DND-41 (cell line): ENCODE measurements around the gene APOOL.

Experiments
- ATAC-seq: fragments of 200-7000 bp; cut with Tn5 transposase; 3 replicates; pipeline ENCODE4 v1.9.1; 2021; ENCODE audit warnings: low read depth; ENCODE audit not compliant: insufficient read depth
- DNase-seq: peaks from one replicate; pipeline ENCODE4 v3.0.0-alpha.2; 2020
- H2AFZ ChIP-seq: 2 replicates; pipeline ENCODE4 v1.6.0; 2012; ENCODE audit warnings: low read depth, low read length
- H3K27ac ChIP-seq: 2 replicates; pipeline ENCODE4 v1.5.1; 2012; ENCODE audit warnings: low read length, inconsistent platforms
- H3K27me3 ChIP-seq: fragments of 200-600 bp; sonication (generic); 2 replicates; pipeline ENCODE4 v1.6.0; 2012; ENCODE audit warnings: low read length, mild to moderate bottlenecking, inconsistent platforms; ENCODE audit not compliant: insufficient read depth, poor library complexity
- H3K36me3 ChIP-seq: 2 replicates; pipeline ENCODE4 v1.5.1; 2012; ENCODE audit warnings: low read length, inconsistent platforms; ENCODE audit not compliant: insufficient read depth
- H3K4me1 ChIP-seq: 2 replicates; pipeline ENCODE4 v1.5.1; 2012; ENCODE audit warnings: mild to moderate bottlenecking, low read length; ENCODE audit not compliant: insufficient read depth
- H3K4me2 ChIP-seq: 2 replicates; pipeline ENCODE4 v1.6.0; 2012; ENCODE audit warnings: mild to moderate bottlenecking, moderate library complexity, low read length, inconsistent platforms; ENCODE audit not compliant: insufficient read depth
- H3K4me3 ChIP-seq, 2 experiments: fragments of 200-600 bp in 1 of 2; shearing (Covaris generic) in 1 of 2; 2 replicates each; pipeline ENCODE4 v1.5.1; 2012 to 2016; ENCODE audit warnings: inconsistent platforms in 2 of 2, low read length in 2 of 2, mild to moderate bottlenecking in 2 of 2, low read depth in 1 of 2, moderate library complexity in 1 of 2
- H3K79me2 ChIP-seq: 2 replicates; pipeline ENCODE4 v1.6.0; 2012; ENCODE audit warnings: low read length, inconsistent platforms; ENCODE audit not compliant: insufficient read depth
- H3K9ac ChIP-seq: 2 replicates; pipeline ENCODE4 v1.6.0; 2012; ENCODE audit warnings: low read depth, mild to moderate bottlenecking, inconsistent platforms, low read length, moderate library complexity
- H3K9me3 ChIP-seq: 2 replicates; pipeline ENCODE4 v1.5.1; 2012; ENCODE audit warnings: low read length, moderate library complexity, mild to moderate bottlenecking, inconsistent platforms; ENCODE audit not compliant: insufficient read depth, severe bottlenecking
- H4K20me1 ChIP-seq: 2 replicates; pipeline ENCODE4 v1.6.0; 2012; ENCODE audit warnings: low read length; ENCODE audit not compliant: insufficient read depth
- EZH2 ChIP-seq: IDR thresholded peaks from 3 replicates; pipeline ENCODE4 v1.6.1; 2012; ENCODE audit warnings: borderline replicate concordance, low read depth, mild to moderate bottlenecking, moderate library complexity, low read length, inconsistent platforms; ENCODE audit not compliant: severe bottlenecking
- TF ChIP-seq, protein P1 (sequence below): IDR thresholded peaks from 2 replicates; pipeline ENCODE4 v1.5.1; 2012; ENCODE audit warnings: borderline replicate concordance, low read length, moderate library complexity, mild to moderate bottlenecking; ENCODE audit not compliant: poor library complexity, severe bottlenecking; ENCODE audit errors: extremely low read depth

The APOOL gene

DNA sequence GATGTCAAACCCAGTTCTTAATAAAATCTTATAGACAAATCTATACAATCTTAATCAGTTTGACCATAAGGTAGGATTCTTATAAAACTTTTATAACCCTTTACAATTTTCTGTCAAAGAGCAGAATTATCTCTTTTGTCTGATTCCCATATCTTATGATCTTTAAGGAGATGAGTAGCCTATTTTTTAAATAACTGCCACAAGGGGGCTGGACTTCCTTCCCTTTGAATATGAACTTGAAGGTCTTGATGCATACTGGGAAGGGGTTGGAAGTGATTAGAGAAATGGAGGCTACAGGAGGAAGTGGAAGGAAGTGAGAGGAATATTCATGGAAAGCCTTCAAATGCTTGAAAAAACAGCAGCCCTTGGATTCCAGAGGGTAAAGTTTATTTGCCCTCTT, 111.1 kb downstream of the APOOL start:
- no peaks in the 10 kb centered on the region for H3K36me3 ChIP-seq
- H4K20me1 ChIP-seq = no peaks in the 10 kb centered on the region
- no peaks in the 10 kb centered on the region for H3K27me3 ChIP-seq
- H3K27ac ChIP-seq = no peak overlapping the region
- H3K4me1 ChIP-seq = no peaks in the 10 kb centered on the region
- H3K79me2 ChIP-seq = no peaks in the 10 kb centered on the region
- TF ChIP-seq, protein P1, sequence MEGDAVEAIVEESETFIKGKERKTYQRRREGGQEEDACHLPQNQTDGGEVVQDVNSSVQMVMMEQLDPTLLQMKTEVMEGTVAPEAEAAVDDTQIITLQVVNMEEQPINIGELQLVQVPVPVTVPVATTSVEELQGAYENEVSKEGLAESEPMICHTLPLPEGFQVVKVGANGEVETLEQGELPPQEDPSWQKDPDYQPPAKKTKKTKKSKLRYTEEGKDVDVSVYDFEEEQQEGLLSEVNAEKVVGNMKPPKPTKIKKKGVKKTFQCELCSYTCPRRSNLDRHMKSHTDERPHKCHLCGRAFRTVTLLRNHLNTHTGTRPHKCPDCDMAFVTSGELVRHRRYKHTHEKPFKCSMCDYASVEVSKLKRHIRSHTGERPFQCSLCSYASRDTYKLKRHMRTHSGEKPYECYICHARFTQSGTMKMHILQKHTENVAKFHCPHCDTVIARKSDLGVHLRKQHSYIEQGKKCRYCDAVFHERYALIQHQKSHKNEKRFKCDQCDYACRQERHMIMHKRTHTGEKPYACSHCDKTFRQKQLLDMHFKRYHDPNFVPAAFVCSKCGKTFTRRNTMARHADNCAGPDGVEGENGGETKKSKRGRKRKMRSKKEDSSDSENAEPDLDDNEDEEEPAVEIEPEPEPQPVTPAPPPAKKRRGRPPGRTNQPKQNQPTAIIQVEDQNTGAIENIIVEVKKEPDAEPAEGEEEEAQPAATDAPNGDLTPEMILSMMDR = no peak
- no peak for TF ChIP-seq EZH2
- no peak overlapping the region for H3K9ac ChIP-seq
- DNase-seq (no peak), ATAC-seq (no peak)
- H3K9me3 ChIP-seq = no peaks in the 10 kb centered on the region
- H3K4me2 ChIP-seq = no peak overlapping the region
- no peak overlapping the region for H3K4me3 ChIP-seq
- no peak overlapping the region for H2AFZ ChIP-seq

DNA sequence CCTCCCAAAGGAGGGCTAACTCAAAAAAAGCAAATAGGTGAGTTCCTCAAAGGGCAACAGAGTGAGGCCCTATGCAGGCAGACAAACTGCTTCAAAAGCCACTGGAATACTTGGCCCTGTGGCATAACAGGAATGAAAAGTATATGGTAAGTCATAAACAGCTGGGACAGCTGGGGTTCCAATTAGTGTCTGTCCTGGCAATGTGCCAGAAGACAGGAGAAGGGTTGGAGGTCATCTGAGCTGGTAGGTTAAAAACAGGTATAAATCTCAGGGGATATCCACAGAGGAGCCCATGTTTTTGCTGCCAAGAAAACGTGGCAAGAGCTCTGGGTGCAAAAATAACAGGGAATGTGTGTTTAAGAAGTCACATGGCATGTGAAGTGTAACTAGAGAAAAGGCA, 111.6 kb downstream of the APOOL start:
- Histone ChIP-seq H3K4me1 (no peaks in the 10 kb centered on the region), H3K79me2 (no peaks in the 10 kb centered on the region), H3K9me3 (no peaks in the 10 kb centered on the region), H4K20me1 (no peaks in the 10 kb centered on the region), H2AFZ (no peak overlapping the region), H3K27ac (no peak overlapping the region), H3K9ac (no peak overlapping the region), H3K27me3 (no peaks in the 10 kb centered on the region), H3K4me3 (no peak overlapping the region), H3K36me3 (no peaks in the 10 kb centered on the region), H3K4me2 (no peak overlapping the region)
- no peak for ATAC-seq
- DNase-seq = no peak
- no peak for TF ChIP-seq EZH2
- TF ChIP-seq, protein P1 = no peak

DNA sequence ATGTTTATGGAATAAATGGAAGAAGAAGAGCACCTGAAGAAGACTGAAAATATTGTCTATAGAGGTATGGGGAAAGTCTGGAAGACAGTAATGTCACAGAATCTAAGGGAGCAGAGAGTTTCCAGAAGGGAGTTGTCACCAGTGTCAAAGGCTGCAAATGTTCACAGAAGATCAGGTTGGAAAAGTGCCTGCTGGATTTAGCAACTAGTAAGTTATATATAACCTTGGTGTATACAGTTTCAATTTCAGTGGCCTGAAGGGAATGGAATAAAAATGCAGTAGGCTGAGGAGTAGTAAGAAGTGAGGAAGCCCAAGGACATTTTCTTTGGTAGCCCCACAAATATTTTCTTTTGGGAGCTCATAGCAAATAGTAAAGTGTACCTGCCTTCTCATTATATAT, 132.7 kb downstream of the APOOL start:
- H3K27ac ChIP-seq = no peak overlapping the region
- TF ChIP-seq, protein P1 = no peak
- TF ChIP-seq EZH2 = no peak
- no peaks in the 10 kb centered on the region for H3K4me1 ChIP-seq
- DNase-seq (no peak), ATAC-seq (no peak)
- no peaks in the 10 kb centered on the region for H3K27me3 ChIP-seq
- no peaks in the 10 kb centered on the region for H3K79me2 ChIP-seq
- H3K4me2 ChIP-seq = no peak overlapping the region
- H3K9ac ChIP-seq = no peak overlapping the region
- no peak overlapping the region for H3K4me3 ChIP-seq
- H3K9me3 ChIP-seq = no peaks in the 10 kb centered on the region
- no peaks in the 10 kb centered on the region for H4K20me1 ChIP-seq
- H3K36me3 ChIP-seq = no peaks in the 10 kb centered on the region
- no peak overlapping the region for H2AFZ ChIP-seq

DNA sequence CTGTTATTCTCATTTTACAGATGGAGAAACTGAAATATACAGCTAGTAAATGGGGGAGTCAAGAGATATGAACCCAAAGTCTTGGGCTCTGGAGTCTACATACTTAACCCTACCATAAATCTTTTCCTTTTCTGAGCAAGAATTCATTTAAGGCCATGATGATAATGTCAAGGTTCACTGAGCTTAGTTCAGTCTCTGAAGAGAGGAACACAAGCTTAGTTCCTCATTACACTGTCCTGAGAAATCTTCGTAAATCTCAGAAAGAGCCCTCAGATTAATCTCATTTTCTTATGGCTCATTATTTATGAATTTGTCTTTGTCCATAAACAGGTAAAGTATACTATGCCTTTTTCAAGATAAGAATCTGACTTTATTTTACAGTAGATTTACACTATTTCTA, 135.7 kb downstream of the APOOL start:
- no peaks in the 10 kb centered on the region for H3K79me2 ChIP-seq
- no peak overlapping the region for H3K4me2 ChIP-seq
- ATAC-seq (no peak), DNase-seq (no peak)
- no peak overlapping the region for H3K9ac ChIP-seq
- H3K9me3 ChIP-seq = no peaks in the 10 kb centered on the region
- H3K27me3 ChIP-seq = no peaks in the 10 kb centered on the region
- no peaks in the 10 kb centered on the region for H3K36me3 ChIP-seq
- no peaks in the 10 kb centered on the region for H3K4me1 ChIP-seq
- no peak for TF ChIP-seq EZH2
- TF ChIP-seq, protein P1 = no peak
- H3K4me3 ChIP-seq = no peak overlapping the region
- no peaks in the 10 kb centered on the region for H4K20me1 ChIP-seq
- H3K27ac ChIP-seq = no peak overlapping the region
- H2AFZ ChIP-seq = no peak overlapping the region
